Neural progenitor cell (in vitro differentiated cells): ENCODE data around the gene MAPRE3. TPM values are rescaled to one million over a fixed set of nuclear protein-coding genes. Genes with fewer than 3 reads are reported as not detected.

Experiments
- DNase-seq: peaks from one replicate; pipeline ENCODE4 v3.0.0-alpha.2; 2016; ENCODE audit warnings: low spot score
- H2AFZ ChIP-seq: fragments of 200-600 bp; sonication (generic); replicated peaks from 2 replicates; pipeline ENCODE4 v1.6.1; 2016; ENCODE audit warnings: antibody characterized with exemption
- H3F3A ChIP-seq: fragments of 200-600 bp; sonication (generic); 2 replicates; pipeline ENCODE4 v1.6.1; 2016; ENCODE audit warnings: antibody characterized with exemption, low read depth
- H3K27ac ChIP-seq: fragments of 200-600 bp; sonication (generic); 2 replicates; pipeline ENCODE4 v1.5.1; 2016; ENCODE audit warnings: mild to moderate bottlenecking
- H3K27me3 ChIP-seq: fragments of 200-600 bp; sonication (generic); 2 replicates; pipeline ENCODE4 v1.6.1; 2016; ENCODE audit warnings: mild to moderate bottlenecking, moderate library complexity
- H3K36me3 ChIP-seq: fragments of 200-600 bp; sonication (generic); 2 replicates; pipeline ENCODE4 v1.5.1; 2016
- H3K4me1 ChIP-seq: fragments of 200-600 bp; sonication (generic); 2 replicates; pipeline ENCODE4 v1.6.1; 2016; ENCODE audit warnings: mixed run types
- H3K4me2 ChIP-seq: fragments of 200-600 bp; sonication (generic); 2 replicates; pipeline ENCODE4 v1.6.1; 2016
- H3K4me3 ChIP-seq: fragments of 200-600 bp; sonication (generic); 2 replicates; pipeline ENCODE4 v1.5.1; 2016
- H3K79me2 ChIP-seq: fragments of 200-600 bp; sonication (generic); 2 replicates; pipeline ENCODE4 v1.6.1; 2016; ENCODE audit warnings: low read depth
- H3K9ac ChIP-seq: fragments of 200-600 bp; sonication (generic); 2 replicates; pipeline ENCODE4 v1.6.1; 2016
- H3K9me3 ChIP-seq: fragments of 200-600 bp; sonication (generic); 2 replicates; pipeline ENCODE4 v1.5.1; 2016; ENCODE audit warnings: low read depth
- H4K20me1 ChIP-seq: fragments of 200-600 bp; sonication (generic); 2 replicates; pipeline ENCODE4 v1.6.1; 2016; ENCODE audit warnings: low read depth
- H3K27ac Mint-ChIP-seq: 3 replicates; pipeline ENCODE4 v1.8.0; 2021; ENCODE audit warnings: mixed read lengths
- H3K27me3 Mint-ChIP-seq: 2 replicates; pipeline ENCODE4 v1.8.0; 2022; ENCODE audit warnings: low read depth, mild to moderate bottlenecking, inconsistent platforms, moderate library complexity, mixed read lengths; ENCODE audit not compliant: insufficient read depth
- H3K36me3 Mint-ChIP-seq: 3 replicates; pipeline ENCODE4 v1.8.0; 2021; ENCODE audit warnings: mixed read lengths
- H3K4me1 Mint-ChIP-seq: 3 replicates; pipeline ENCODE4 v1.8.0; 2021; ENCODE audit warnings: mixed read lengths
- H3K4me3 Mint-ChIP-seq: 3 replicates; pipeline ENCODE4 v1.8.0; 2021; ENCODE audit warnings: mild to moderate bottlenecking, moderate library complexity, mixed read lengths
- H3K9me3 Mint-ChIP-seq: 3 replicates; pipeline ENCODE4 v1.8.0; 2020; ENCODE audit warnings: mixed read lengths
- EZH2 ChIP-seq: fragments of 200-600 bp; sonication (generic); IDR thresholded peaks from 2 replicates; pipeline ENCODE4 v1.6.1; 2017; ENCODE audit warnings: antibody characterized with exemption, mild to moderate bottlenecking, moderate library complexity
- EZH2phosphoT487 ChIP-seq: fragments of 200-600 bp; sonication (generic); IDR thresholded peaks from 2 replicates; pipeline ENCODE4 v1.6.1; 2017; ENCODE audit warnings: antibody characterized with exemption
- total RNA-seq: library from RNA; depleted of rRNA; stranded (reverse); fragments of >200 nt; gene quantifications from 2 replicates; pipeline ENCODE4 v1.2.3, GENCODE V29; 2015; ENCODE audit warnings: low replicate concordance
- TF ChIP-seq, protein P1 (sequence below): fragments of 200-600 bp; sonication (generic); IDR thresholded peaks from 2 replicates; pipeline ENCODE4 v1.5.1; 2017; ENCODE audit warnings: antibody characterized with exemption, mild to moderate bottlenecking

MAPRE3 gene
- total RNA-seq, 1 donor from 2014 or later, result 3.1 TPM

DNA sequence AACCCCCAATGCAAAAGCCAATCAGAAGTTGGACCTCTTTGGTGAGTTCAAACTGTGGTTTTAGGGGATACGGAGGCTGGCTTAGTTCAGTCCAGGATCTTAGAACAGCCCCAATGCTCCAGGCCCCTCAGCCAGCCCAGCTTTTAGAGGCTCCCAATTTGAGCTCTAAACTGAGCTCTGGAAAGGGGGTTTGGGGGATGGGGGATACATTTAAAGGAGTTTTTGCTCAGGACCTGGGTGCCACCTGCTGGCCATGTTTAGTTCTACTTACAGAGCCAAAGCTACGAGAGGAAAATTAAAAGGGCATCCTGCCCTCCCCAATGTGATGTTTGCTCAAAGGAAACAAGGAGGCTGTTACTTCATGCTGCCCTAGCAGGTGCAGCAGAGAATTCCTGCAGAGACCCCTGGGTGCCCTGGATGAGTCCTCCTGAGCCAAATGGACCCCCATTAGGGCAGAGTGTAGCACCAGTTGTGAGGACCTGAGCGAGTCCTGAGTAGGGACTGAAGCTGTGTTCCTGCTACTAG is 46.4 kb downstream of the MAPRE3 start:
- H3K79me2 ChIP-seq, result no peaks in the 10 kb centered on the region
- peaks cover 21% of the 10 kb centered on the region for H4K20me1 ChIP-seq
- no peaks in the 10 kb centered on the region for H3K36me3 ChIP-seq
- no peaks in the 10 kb centered on the region for H3F3A ChIP-seq
- Mint-ChIP-seq H3K4me3 (no peak overlapping the region), H3K36me3 (peaks cover 14% of the 10 kb centered on the region), H3K9me3 (peaks cover 16% of the 10 kb centered on the region), H3K4me1 (peaks cover 24% of the 10 kb centered on the region), H3K27me3 (peaks cover 7% of the 10 kb centered on the region), H3K27ac (no peak overlapping the region)
- H2AFZ ChIP-seq, result no peak overlapping the region
- peak; percentile 87 for DNase-seq
- H3K9me3 ChIP-seq, result no peaks in the 10 kb centered on the region
- no peaks in the 10 kb centered on the region for H3K27me3 ChIP-seq
- no peak overlapping the region for H3K9ac ChIP-seq
- no peak overlapping the region for H3K27ac ChIP-seq
- no peak overlapping the region for H3K4me3 ChIP-seq
- H3K4me1 ChIP-seq, result no peaks in the 10 kb centered on the region
- H3K4me2 ChIP-seq, result no peak overlapping the region
- TF ChIP-seq, protein P1, sequence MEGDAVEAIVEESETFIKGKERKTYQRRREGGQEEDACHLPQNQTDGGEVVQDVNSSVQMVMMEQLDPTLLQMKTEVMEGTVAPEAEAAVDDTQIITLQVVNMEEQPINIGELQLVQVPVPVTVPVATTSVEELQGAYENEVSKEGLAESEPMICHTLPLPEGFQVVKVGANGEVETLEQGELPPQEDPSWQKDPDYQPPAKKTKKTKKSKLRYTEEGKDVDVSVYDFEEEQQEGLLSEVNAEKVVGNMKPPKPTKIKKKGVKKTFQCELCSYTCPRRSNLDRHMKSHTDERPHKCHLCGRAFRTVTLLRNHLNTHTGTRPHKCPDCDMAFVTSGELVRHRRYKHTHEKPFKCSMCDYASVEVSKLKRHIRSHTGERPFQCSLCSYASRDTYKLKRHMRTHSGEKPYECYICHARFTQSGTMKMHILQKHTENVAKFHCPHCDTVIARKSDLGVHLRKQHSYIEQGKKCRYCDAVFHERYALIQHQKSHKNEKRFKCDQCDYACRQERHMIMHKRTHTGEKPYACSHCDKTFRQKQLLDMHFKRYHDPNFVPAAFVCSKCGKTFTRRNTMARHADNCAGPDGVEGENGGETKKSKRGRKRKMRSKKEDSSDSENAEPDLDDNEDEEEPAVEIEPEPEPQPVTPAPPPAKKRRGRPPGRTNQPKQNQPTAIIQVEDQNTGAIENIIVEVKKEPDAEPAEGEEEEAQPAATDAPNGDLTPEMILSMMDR, result peak; percentile 80
- TF ChIP-seq EZH2, result no peak
- no peak for TF ChIP-seq EZH2phosphoT487

DNA sequence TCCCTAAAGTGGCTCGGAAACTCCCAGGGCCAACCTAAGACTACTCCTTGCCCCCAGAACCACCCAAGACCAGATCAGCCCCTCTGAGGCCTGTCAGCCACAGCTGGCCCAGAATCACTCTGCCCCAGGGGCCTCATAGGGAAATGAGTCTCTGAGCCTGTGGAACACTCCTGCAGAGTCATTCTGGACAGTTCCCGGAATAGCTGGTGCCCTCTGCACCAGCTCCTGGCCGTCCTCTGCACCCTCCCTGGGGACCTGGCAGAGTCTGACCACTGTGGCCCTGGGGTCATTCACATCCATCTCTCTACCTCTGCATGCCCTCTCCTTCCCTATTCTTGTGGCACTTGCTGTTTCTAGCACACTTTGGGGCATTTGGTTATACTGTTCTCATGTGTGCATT is 47.7 kb downstream of the MAPRE3 start:
- Mint-ChIP-seq H3K4me1 (peaks cover 24% of the 10 kb centered on the region), H3K9me3 (peaks cover 8% of the 10 kb centered on the region), H3K36me3 (peaks cover 9% of the 10 kb centered on the region), H3K27me3 (peaks cover 7% of the 10 kb centered on the region), H3K4me3 (no peak overlapping the region), H3K27ac (no peak overlapping the region)
- TF ChIP-seq EZH2 (no peak), EZH2phosphoT487 (no peak)
- TF ChIP-seq, protein P1, result no peak
- H3K79me2 ChIP-seq, result no peaks in the 10 kb centered on the region
- H3K9me3 ChIP-seq, result no peaks in the 10 kb centered on the region
- H3K27me3 ChIP-seq, result no peaks in the 10 kb centered on the region
- H3K4me3 ChIP-seq, result no peak overlapping the region
- no peaks in the 10 kb centered on the region for H3K36me3 ChIP-seq
- no peak overlapping the region for H3K27ac ChIP-seq
- H3K4me1 ChIP-seq, result no peaks in the 10 kb centered on the region
- H2AFZ ChIP-seq, result no peak overlapping the region
- no peak overlapping the region for H3K9ac ChIP-seq
- peaks cover 32% of the 10 kb centered on the region for H4K20me1 ChIP-seq
- no peak for DNase-seq
- H3K4me2 ChIP-seq, result no peak overlapping the region
- H3F3A ChIP-seq, result no peaks in the 10 kb centered on the region

DNA sequence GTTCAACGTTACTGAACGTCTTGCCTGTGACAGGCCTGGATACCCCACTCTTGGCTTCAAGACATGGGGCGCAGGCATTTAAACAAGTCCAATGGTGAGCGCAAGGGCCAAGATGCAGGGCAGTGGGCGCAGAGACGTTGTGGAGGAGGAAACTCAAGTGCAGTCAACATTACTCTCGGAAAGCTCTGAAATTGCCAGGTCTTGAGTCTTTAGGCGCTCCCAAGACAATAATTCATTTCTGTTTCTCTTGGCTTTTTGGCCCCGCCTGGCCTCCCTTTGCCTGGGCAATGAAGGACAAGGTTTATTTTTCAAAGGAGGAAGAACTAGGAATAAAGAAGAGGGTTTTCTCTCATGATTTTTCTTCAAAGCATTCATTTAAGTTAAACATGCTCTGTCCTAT is 49.0 kb downstream of the MAPRE3 start:
- Mint-ChIP-seq H3K36me3 (peaks cover 7% of the 10 kb centered on the region), H3K27me3 (peaks cover 7% of the 10 kb centered on the region), H3K4me1 (peaks cover 24% of the 10 kb centered on the region), H3K27ac (no peak overlapping the region), H3K4me3 (no peak overlapping the region), H3K9me3 (no peaks in the 10 kb centered on the region)
- H3F3A ChIP-seq, result no peaks in the 10 kb centered on the region
- no peak overlapping the region for H3K9ac ChIP-seq
- no peak overlapping the region for H3K27ac ChIP-seq
- H3K9me3 ChIP-seq, result no peaks in the 10 kb centered on the region
- H3K4me3 ChIP-seq, result no peak overlapping the region
- H3K36me3 ChIP-seq, result no peaks in the 10 kb centered on the region
- TF ChIP-seq EZH2, result no peak
- TF ChIP-seq, protein P1, result no peak
- TF ChIP-seq EZH2phosphoT487, result no peak
- H4K20me1 ChIP-seq, result peaks cover 44% of the 10 kb centered on the region
- no peaks in the 10 kb centered on the region for H3K4me1 ChIP-seq
- H3K4me2 ChIP-seq, result no peak overlapping the region
- H2AFZ ChIP-seq, result no peak overlapping the region
- no peaks in the 10 kb centered on the region for H3K79me2 ChIP-seq
- no peak for DNase-seq
- no peaks in the 10 kb centered on the region for H3K27me3 ChIP-seq
